ENCODE data around the gene CASP8.

GRCh38 chr2:201242571-201243277, 17.6 kb upstream of the CASP8 start:
- TF ChIP-seq POLR2AphosphoS5 (IDR thresholded peaks at IDR 0.05; ENCODE audit: low read depth, low read length) = no peak
- TF ChIP-seq, protein P1, sequence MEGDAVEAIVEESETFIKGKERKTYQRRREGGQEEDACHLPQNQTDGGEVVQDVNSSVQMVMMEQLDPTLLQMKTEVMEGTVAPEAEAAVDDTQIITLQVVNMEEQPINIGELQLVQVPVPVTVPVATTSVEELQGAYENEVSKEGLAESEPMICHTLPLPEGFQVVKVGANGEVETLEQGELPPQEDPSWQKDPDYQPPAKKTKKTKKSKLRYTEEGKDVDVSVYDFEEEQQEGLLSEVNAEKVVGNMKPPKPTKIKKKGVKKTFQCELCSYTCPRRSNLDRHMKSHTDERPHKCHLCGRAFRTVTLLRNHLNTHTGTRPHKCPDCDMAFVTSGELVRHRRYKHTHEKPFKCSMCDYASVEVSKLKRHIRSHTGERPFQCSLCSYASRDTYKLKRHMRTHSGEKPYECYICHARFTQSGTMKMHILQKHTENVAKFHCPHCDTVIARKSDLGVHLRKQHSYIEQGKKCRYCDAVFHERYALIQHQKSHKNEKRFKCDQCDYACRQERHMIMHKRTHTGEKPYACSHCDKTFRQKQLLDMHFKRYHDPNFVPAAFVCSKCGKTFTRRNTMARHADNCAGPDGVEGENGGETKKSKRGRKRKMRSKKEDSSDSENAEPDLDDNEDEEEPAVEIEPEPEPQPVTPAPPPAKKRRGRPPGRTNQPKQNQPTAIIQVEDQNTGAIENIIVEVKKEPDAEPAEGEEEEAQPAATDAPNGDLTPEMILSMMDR (IDR thresholded peaks at IDR 0.05) = no peak

All from Panc1 (cell line).